Measurements from ENCODE around the gene CENPN.
A peak's percentile ranks its signal among the peaks of the same experiment; 100 is the strongest.

Gene CENPN, protein sequence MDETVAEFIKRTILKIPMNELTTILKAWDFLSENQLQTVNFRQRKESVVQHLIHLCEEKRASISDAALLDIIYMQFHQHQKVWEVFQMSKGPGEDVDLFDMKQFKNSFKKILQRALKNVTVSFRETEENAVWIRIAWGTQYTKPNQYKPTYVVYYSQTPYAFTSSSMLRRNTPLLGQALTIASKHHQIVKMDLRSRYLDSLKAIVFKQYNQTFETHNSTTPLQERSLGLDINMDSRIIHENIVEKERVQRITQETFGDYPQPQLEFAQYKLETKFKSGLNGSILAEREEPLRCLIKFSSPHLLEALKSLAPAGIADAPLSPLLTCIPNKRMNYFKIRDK
- 9.5 to 14.4 (median 12.8) reads per million in 3 donors for total RNA-seq

DNA sequence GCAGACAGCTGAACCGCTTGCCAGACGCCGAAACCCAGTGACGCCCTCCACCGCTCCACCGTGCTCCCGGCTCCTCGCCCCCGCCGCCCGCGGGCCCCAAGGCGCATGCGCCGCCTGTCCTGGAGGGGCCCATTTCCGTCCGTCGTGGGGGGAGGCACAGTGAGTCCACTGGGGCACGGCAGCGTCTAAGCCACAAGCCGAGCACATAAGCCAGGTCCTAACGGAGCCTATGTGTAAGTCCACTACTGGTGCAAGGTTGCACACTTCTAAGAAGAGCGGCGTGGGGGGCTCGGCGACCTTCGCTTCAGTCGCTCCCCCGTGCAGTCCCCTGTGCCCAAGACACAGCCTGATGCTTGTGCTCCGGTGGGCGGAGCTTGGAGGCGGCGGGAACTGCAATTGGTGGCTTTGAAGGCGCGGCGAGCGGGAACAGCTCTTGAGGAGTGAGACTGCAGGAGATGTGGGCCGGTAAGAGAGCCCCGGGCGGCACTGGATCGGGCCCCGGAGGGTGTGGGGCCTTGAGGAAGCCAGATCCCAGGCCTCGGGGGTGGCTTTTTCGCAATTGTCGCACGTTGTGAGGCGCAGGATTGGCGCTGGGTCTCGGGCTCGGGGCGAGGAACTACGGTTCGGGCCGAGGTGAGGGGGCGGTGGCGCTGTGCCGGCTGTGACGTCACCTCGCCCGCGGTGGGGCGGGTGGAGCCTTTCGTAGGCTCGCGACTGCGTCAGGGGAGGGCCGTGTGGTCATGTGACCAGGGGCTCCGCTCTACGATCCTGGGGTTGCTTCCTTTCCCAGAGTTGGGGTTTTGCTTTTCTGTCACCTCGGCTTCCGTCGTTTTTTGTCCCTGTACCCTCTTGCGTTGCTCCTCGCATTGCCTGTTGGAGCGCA is at the start of gene CENPN, which contains the start of gene CMC2:
CENPN (plus strand) TSS at position 402 of the 883 bp plus-strand sequence. CDS start 4,726 bp downstream, outside the sequence.
CMC2 (minus strand) TSS at position 73 of the 883 bp plus-strand sequence. CDS start 9,491 bp downstream, outside the sequence.
- peak within 1 kb of the TSS; percentile 97 for H3K4me3 ChIP-seq (ENCODE audit: insufficient read depth, low read depth, low read length, poor library complexity, severe bottlenecking)

DNA sequence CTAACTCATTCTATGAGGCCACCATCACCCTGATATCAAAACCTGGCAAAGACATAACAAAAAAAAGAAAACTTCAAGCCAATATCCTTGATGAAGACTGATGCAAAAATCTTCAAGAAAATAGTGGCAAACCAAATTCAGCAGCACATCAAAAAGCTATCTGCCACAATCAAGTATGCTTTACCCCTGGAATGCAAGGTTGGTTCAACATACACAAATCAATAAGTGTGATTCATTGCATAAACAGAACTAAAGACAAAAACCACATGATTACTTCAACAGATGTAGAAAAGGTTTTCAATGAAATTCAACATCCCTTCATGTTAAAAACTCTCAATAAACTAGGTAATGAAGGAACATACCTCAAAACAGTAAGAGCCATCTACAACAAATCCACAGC is 48.7 kb upstream of the CENPN start:
- Histone ChIP-seq H3K4me1 (ENCODE audit: control insufficient read depth, insufficient read depth, low read length, poor library complexity, severe bottlenecking) (no peaks in the 10 kb centered on the region), H3K27ac (ENCODE audit: insufficient read depth, low read length, poor library complexity, severe bottlenecking) (no peak overlapping the region), H3K4me3 (ENCODE audit: insufficient read depth, low read depth, low read length, poor library complexity, severe bottlenecking) (no peak overlapping the region), H3K9me3 (ENCODE audit: control insufficient read depth, low read length) (no peaks in the 10 kb centered on the region), H3K27me3 (replicated peaks; ENCODE audit: control insufficient read depth, insufficient read depth, low read length, poor library complexity, severe bottlenecking) (no peaks in the 10 kb centered on the region), H3K36me3 (ENCODE audit: control insufficient read depth, insufficient read depth, low read length) (no peaks in the 10 kb centered on the region)
- DNase-seq = no peak

More for the DNA sequence above, at the start of gene CENPN, which contains the start of gene CMC2:
- Histone ChIP-seq H3K9me3 (ENCODE audit: control insufficient read depth, low read length) (no peaks in the 10 kb centered on the region), H3K27ac (ENCODE audit: insufficient read depth, low read length, poor library complexity, severe bottlenecking) (peak within 1 kb of the TSS; percentile 99), H3K4me1 (ENCODE audit: control insufficient read depth, insufficient read depth, low read length, poor library complexity, severe bottlenecking) (peaks cover 18% of the 10 kb centered on the region), H3K27me3 (replicated peaks; ENCODE audit: control insufficient read depth, insufficient read depth, low read length, poor library complexity, severe bottlenecking) (no peaks in the 10 kb centered on the region), H3K36me3 (ENCODE audit: control insufficient read depth, insufficient read depth, low read length) (no peaks in the 10 kb centered on the region)
- DNase-seq = peak; percentile 95 to 97 (median 96)

DNA sequence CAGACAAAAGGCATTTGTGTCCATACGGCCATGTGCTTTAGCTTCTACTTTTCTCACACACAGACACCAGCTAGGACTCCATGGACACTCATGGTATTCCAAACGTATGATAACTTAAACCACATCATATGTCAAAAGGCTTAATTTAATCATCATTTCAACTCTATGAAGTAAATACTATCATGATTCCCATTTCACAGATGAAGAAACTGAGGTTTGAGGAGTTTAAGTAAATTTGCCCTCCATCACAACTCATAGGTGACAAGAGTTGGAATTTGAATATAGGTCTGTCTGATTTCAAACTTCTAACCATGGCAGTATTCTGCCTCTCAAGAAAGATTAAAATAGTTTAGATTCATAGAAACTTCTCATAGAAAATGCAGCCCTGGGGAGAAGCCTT is 44.1 kb upstream of the CENPN start:
- no peak for DNase-seq
- Histone ChIP-seq H3K36me3 (ENCODE audit: control insufficient read depth, insufficient read depth, low read length) (no peaks in the 10 kb centered on the region), H3K9me3 (ENCODE audit: control insufficient read depth, low read length) (no peaks in the 10 kb centered on the region), H3K4me3 (ENCODE audit: insufficient read depth, low read depth, low read length, poor library complexity, severe bottlenecking) (no peak overlapping the region), H3K27ac (ENCODE audit: insufficient read depth, low read length, poor library complexity, severe bottlenecking) (no peak overlapping the region), H3K27me3 (replicated peaks; ENCODE audit: control insufficient read depth, insufficient read depth, low read length, poor library complexity, severe bottlenecking) (no peaks in the 10 kb centered on the region), H3K4me1 (ENCODE audit: control insufficient read depth, insufficient read depth, low read length, poor library complexity, severe bottlenecking) (no peaks in the 10 kb centered on the region)

DNA sequence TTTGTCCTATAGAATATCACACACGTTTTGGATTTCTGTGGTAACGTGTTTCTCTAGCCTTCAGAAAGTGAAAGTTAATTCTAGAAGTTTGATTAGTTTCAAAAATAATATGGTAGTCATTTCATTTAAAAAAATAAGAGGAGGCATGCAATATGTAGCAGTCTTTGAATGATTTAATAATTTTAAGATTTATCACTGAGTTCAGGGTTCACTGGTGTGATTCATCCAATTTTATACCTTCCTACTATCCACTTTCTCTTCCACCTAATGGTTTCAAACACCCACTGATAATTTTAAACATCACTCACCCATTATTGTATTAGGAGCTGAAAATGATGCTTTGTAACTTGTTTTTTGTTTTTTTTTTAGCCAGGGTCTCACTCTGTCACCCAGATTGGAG is 42.7 kb upstream of the CENPN start:
- H3K4me3 ChIP-seq (ENCODE audit: insufficient read depth, low read depth, low read length, poor library complexity, severe bottlenecking) = no peak overlapping the region
- H3K27ac ChIP-seq (ENCODE audit: insufficient read depth, low read length, poor library complexity, severe bottlenecking) = no peak overlapping the region
- H3K36me3 ChIP-seq (ENCODE audit: control insufficient read depth, insufficient read depth, low read length) = no peaks in the 10 kb centered on the region
- no peaks in the 10 kb centered on the region for H3K27me3 ChIP-seq (replicated peaks; ENCODE audit: control insufficient read depth, insufficient read depth, low read length, poor library complexity, severe bottlenecking)
- no peaks in the 10 kb centered on the region for H3K9me3 ChIP-seq (ENCODE audit: control insufficient read depth, low read length)
- no peaks in the 10 kb centered on the region for H3K4me1 ChIP-seq (ENCODE audit: control insufficient read depth, insufficient read depth, low read length, poor library complexity, severe bottlenecking)
- DNase-seq = no peak

DNA sequence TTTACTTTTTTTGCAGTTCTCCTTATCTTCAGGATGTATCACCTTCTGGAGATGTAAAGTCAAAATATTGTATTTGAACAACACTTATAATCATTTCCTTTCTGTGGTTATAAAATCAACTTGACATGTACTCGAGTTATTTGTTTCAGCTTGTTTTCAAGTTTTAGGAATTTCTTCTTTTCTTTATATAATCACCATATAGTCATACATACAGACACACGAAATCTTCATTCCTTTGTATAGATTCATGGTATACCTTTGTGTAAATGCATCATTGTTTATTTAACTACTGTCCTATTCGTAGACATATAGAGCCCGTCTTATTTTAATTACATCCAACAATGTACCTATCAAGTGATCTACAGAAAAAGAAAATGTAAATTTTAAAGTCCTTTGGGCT is 40.4 kb upstream of the CENPN start:
- H3K27me3 ChIP-seq (replicated peaks; ENCODE audit: control insufficient read depth, insufficient read depth, low read length, poor library complexity, severe bottlenecking) = no peaks in the 10 kb centered on the region
- peaks cover 4% of the 10 kb centered on the region for H3K36me3 ChIP-seq (ENCODE audit: control insufficient read depth, insufficient read depth, low read length)
- H3K9me3 ChIP-seq (ENCODE audit: control insufficient read depth, low read length) = no peaks in the 10 kb centered on the region
- H3K4me3 ChIP-seq (ENCODE audit: insufficient read depth, low read depth, low read length, poor library complexity, severe bottlenecking) = no peak overlapping the region
- no peak overlapping the region for H3K27ac ChIP-seq (ENCODE audit: insufficient read depth, low read length, poor library complexity, severe bottlenecking)
- DNase-seq = no peak
- H3K4me1 ChIP-seq (ENCODE audit: control insufficient read depth, insufficient read depth, low read length, poor library complexity, severe bottlenecking) = no peaks in the 10 kb centered on the region

DNA sequence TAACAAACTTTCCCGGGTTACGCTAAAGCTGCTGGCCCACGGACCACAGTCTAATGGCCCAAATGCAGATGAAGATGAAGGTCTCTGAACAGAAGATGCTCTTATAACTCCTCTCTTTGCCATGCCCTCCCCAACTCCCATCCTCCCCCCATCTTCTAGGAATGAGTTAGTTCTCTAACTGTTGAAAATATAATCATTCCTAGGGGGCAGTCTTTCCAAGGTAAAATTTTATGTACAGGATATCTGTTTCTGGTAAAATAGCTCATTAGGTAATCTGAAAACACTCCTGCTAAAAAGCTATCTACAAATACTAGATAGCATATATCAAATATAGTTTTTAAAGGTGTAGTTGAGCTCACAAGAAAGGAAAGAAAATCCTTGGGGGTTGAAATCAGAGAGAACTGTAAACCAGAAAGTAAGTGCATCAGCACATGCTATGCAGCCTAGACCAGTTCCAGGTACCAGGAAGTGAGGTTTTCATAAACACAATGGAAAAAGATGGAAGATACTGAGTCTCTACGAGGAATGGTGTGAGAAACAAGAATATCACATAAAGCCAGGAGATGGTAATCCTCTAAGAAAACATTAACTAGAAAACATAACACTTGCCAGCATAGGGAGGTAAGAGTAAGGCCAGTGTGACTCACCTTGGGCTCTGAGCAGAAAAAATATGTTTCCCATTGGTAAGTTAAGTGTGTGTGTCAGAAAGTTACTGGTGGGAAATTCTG is 38.5 kb upstream of the CENPN start:
- H3K27me3 ChIP-seq (replicated peaks; ENCODE audit: control insufficient read depth, insufficient read depth, low read length, poor library complexity, severe bottlenecking) = no peaks in the 10 kb centered on the region
- peaks cover 4% of the 10 kb centered on the region for H3K36me3 ChIP-seq (ENCODE audit: control insufficient read depth, insufficient read depth, low read length)
- H3K4me1 ChIP-seq (ENCODE audit: control insufficient read depth, insufficient read depth, low read length, poor library complexity, severe bottlenecking) = no peaks in the 10 kb centered on the region
- no peak overlapping the region for H3K4me3 ChIP-seq (ENCODE audit: insufficient read depth, low read depth, low read length, poor library complexity, severe bottlenecking)
- DNase-seq = no peak
- no peak overlapping the region for H3K27ac ChIP-seq (ENCODE audit: insufficient read depth, low read length, poor library complexity, severe bottlenecking)
- H3K9me3 ChIP-seq (ENCODE audit: control insufficient read depth, low read length) = no peaks in the 10 kb centered on the region

DNA sequence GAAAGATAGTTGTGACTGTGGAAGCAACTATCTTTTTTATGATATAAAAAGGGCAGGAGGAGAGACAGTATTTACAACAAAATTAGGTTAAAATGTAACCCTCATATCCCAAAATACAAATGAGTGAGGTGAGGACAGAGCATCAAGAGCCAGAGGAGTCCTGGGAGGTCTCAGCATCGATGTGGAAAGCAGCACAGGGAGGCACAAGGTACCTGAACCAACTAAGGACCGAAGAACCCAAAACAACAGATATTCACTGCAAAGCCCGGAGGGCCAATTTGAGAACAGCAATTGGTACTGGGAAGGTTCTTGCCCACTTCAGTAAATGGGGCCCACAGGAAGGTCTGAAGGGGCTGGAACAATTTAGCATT is 37.9 kb upstream of the CENPN start:
- Histone ChIP-seq H3K36me3 (ENCODE audit: control insufficient read depth, insufficient read depth, low read length) (peaks cover 4% of the 10 kb centered on the region), H3K9me3 (ENCODE audit: control insufficient read depth, low read length) (no peaks in the 10 kb centered on the region), H3K4me3 (ENCODE audit: insufficient read depth, low read depth, low read length, poor library complexity, severe bottlenecking) (no peak overlapping the region), H3K4me1 (ENCODE audit: control insufficient read depth, insufficient read depth, low read length, poor library complexity, severe bottlenecking) (no peaks in the 10 kb centered on the region), H3K27me3 (replicated peaks; ENCODE audit: control insufficient read depth, insufficient read depth, low read length, poor library complexity, severe bottlenecking) (no peaks in the 10 kb centered on the region), H3K27ac (ENCODE audit: insufficient read depth, low read length, poor library complexity, severe bottlenecking) (no peak overlapping the region)
- DNase-seq = no peak

DNA sequence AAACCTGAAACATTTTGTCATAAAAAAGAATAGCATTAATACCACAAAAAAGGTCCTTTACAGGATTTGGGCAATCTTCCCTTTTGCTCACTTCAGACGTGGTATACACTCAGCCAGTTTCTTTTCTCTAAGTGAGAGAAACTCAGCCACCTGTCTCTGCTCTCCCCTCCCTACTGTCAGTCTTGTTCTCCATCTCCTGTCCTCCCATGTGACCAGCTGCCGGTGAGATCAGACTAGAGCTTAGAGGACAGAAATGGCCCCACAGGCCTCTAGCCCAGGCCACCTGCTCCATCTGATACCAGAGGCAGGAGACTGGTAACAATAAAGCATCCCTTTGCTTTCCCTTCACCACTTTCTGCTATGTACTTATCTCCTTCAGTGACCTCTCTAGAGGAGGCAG is 35.2 kb upstream of the CENPN start:
- no peak overlapping the region for H3K27ac ChIP-seq (ENCODE audit: insufficient read depth, low read length, poor library complexity, severe bottlenecking)
- H3K9me3 ChIP-seq (ENCODE audit: control insufficient read depth, low read length) = no peaks in the 10 kb centered on the region
- no peaks in the 10 kb centered on the region for H3K27me3 ChIP-seq (replicated peaks; ENCODE audit: control insufficient read depth, insufficient read depth, low read length, poor library complexity, severe bottlenecking)
- H3K4me1 ChIP-seq (ENCODE audit: control insufficient read depth, insufficient read depth, low read length, poor library complexity, severe bottlenecking) = no peaks in the 10 kb centered on the region
- no peak overlapping the region for H3K4me3 ChIP-seq (ENCODE audit: insufficient read depth, low read depth, low read length, poor library complexity, severe bottlenecking)
- H3K36me3 ChIP-seq (ENCODE audit: control insufficient read depth, insufficient read depth, low read length) = peaks cover 13% of the 10 kb centered on the region
- DNase-seq = no peak

DNA sequence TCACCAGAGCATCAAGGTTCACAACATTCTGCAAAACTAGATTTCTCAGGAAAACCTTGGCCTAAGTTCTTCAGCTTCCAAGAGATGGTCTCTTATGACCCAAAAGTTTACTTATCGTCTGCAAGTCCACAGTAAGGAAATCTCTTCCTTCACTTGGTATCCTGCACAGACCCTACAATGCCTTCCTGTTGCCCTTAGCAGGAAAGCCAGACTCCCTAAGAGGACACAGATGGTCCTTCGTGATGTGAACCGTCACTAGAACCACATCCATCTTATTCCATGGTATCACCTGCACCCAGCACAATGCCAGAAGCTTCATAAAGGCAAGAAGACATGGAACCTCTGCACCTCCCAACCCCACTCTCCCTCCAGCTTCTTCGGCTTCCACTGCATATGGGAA is 34.4 kb upstream of the CENPN start:
- Histone ChIP-seq H3K4me3 (ENCODE audit: insufficient read depth, low read depth, low read length, poor library complexity, severe bottlenecking) (no peak overlapping the region), H3K27ac (ENCODE audit: insufficient read depth, low read length, poor library complexity, severe bottlenecking) (no peak overlapping the region), H3K36me3 (ENCODE audit: control insufficient read depth, insufficient read depth, low read length) (peaks cover 13% of the 10 kb centered on the region), H3K9me3 (ENCODE audit: control insufficient read depth, low read length) (no peaks in the 10 kb centered on the region), H3K27me3 (replicated peaks; ENCODE audit: control insufficient read depth, insufficient read depth, low read length, poor library complexity, severe bottlenecking) (no peaks in the 10 kb centered on the region), H3K4me1 (ENCODE audit: control insufficient read depth, insufficient read depth, low read length, poor library complexity, severe bottlenecking) (no peaks in the 10 kb centered on the region)
- DNase-seq = no peak
